Measurements from ENCODE around the gene PTPRE.

GRCh38 chr10:127871631-127872010 lies 35.3 kb upstream of the PTPRE start:
- TF ChIP-seq CTCF (IDR thresholded peaks at IDR 0.05; ENCODE audit: low read depth, low read length) (no peak), EZH2phosphoT487 (IDR thresholded peaks at IDR 0.05; ENCODE audit: low read depth) (no peak)
